Measurements from ENCODE around the gene RPS6KB2.

GRCh38 chr11:67397536-67397935 is 30.8 kb upstream of the RPS6KB2 start:
- TF ChIP-seq CTCF (IDR thresholded peaks at IDR 0.05), result no peak
- peak in 1 of 2 donors; percentile 29 for TF ChIP-seq POLR2A (IDR thresholded peaks at IDR 0.05)
